ENCODE results near the gene MAN2A2. TPM values are rescaled to one million over a fixed set of nuclear protein-coding genes. Genes with fewer than 3 reads are reported as not detected.

The MAN2A2 gene
- total and polyA plus RNA-seq, 2 donors (not counting 3 experiments of a cell fraction or from before 2014, with no cell fraction given), result 60.9 to 77.7 TPM

GRCh38 chr15:90934949-90935751, 32.0 kb downstream of the MAN2A2 start, which contains the start of gene UNC45A:
UNC45A (plus strand) TSS chr15:90935285; CDS start chr15:90935325, 40 bp downstream.
- Histone ChIP-seq H2AFZ (ENCODE audit: low read depth, low read length) (peak within 1 kb of the TSS; percentile 90), H3K9me3 (replicated peaks; ENCODE audit: control insufficient read depth, insufficient read depth, low read length) (no peaks in the 10 kb centered on the region), H3K27me3 (ENCODE audit: control insufficient read depth in 2 of 2, insufficient read depth in 2 of 2, low read length in 2 of 2) (no peaks in the 10 kb centered on the region), H3K27ac (ENCODE audit: insufficient read depth, low read depth, low read length) (peak within 1 kb of the TSS; percentile 42), H3K4me1 (ENCODE audit: control insufficient read depth, extremely low read depth, insufficient read depth, low read length) (peaks cover 36% of the 10 kb centered on the region), H3K79me2 (ENCODE audit: control insufficient read depth, insufficient read depth, low read length) (peaks cover 17% of the 10 kb centered on the region), H3K4me3 (replicated peaks in 1 of 3; ENCODE audit: insufficient read depth in 1 of 3, low read depth in 1 of 3, low read length in 3 of 3) (peak within 1 kb of the TSS; percentile 38 to 83 (median 76)), H3K9me1 (replicated peaks; ENCODE audit: control insufficient read depth, extremely low read depth, insufficient read depth, low read length) (no peaks in the 10 kb centered on the region), H3K36me3 (ENCODE audit: control insufficient read depth in 2 of 2, extremely low read depth in 1 of 2, insufficient read depth in 2 of 2, low read length in 2 of 2) (peaks cover 7 to 12% of the 10 kb centered on the region in 2 experiments), H4K20me1 (replicated peaks; ENCODE audit: control insufficient read depth, extremely low read depth, insufficient read depth, low read length) (no peaks in the 10 kb centered on the region), H3K9ac (replicated peaks; ENCODE audit: extremely low read depth, insufficient read depth, low read length) (peak within 1 kb of the TSS; percentile 74), H3K4me2 (ENCODE audit: insufficient read depth, low read length) (peak within 1 kb of the TSS; percentile 69)
- FAIRE-seq, result peak; percentile 94
- DNase-seq (ENCODE audit: low read depth, low spot score), result peak; percentile 87
- dilution Hi-C loops (cut with MboI; ENCODE audit: extremely low pct_ligation_motif_present, low sequenced_read_pairs) (no loop called here), intact Hi-C loops (cut with micrococcal nuclease) (loop anchor here (1.0 to 5.0 kb wide), 6 partner anchors 19 to 433 kb away; partner anchors contain the start of genes BLM, MAN2A2 and RCCD1)
- CTCF ChIA-PET, result interaction anchor here (0.6 to 8.1 kb wide), 12 partner anchors 8 to 337 kb away, joined by 3 to 66 read pairs (median 6); partner anchors contain the start of genes FES, MAN2A2 and RCCD1
- POLR2A ChIA-PET, result no interaction called here
- TF ChIP-seq EZH2 (IDR thresholded peaks at IDR 0.05; ENCODE audit: borderline replicate concordance, low read depth, low read length, severe bottlenecking) (no peak), MAX (IDR thresholded peaks at IDR 0.05; ENCODE audit: insufficient read depth, insufficient read length) (no peak), POLR2AphosphoS5 (IDR thresholded peaks at IDR 0.05; ENCODE audit: insufficient read depth, low read depth, low read length) (peak; percentile 72), POLR2A (IDR thresholded peaks at IDR 0.05; ENCODE audit: low read depth, low read length) (peak; percentile 62), FOS (IDR thresholded peaks at IDR 0.05; ENCODE audit: borderline replicate concordance, insufficient read depth, low read length) (no peak), MYC (IDR thresholded peaks at IDR 0.05; ENCODE audit: low read depth, low read length) (no peak), GATA2 (IDR thresholded peaks at IDR 0.05; ENCODE audit: insufficient read depth, insufficient read length, low read depth, low read length) (no peak), CTCF (IDR thresholded peaks at IDR 0.05; ENCODE audit: extremely low read depth in 1 of 2, insufficient read depth in 1 of 2, low read depth in 1 of 2, low read length in 2 of 2) (no peak), JUN (IDR thresholded peaks at IDR 0.05; ENCODE audit: borderline replicate concordance, insufficient read depth, insufficient read length, low read depth) (no peak)
- BruUV-seq (replicated peaks), result no TSS peak
